K562 (cell line): Measurements from ENCODE around the gene EFHD2. TPM values are rescaled to one million over a fixed set of nuclear protein-coding genes. Genes with fewer than 3 reads are reported as not detected.
A peak's percentile ranks its signal among the peaks of the same experiment; 100 is the strongest.

ENCODE experiments used
- ATAC-seq: fragments of 200-7000 bp; cut with Tn5 transposase; 3 replicates; pipeline ENCODE4 v1.9.1; 2020; ENCODE audit warnings: moderate library complexity
- BruUV-seq: library from RNA; stranded (reverse); fragments of 400-500 nt; replicated peaks from 2 replicates; lab custom pipeline; 2021; lab: Mats Ljungman, UMichigan
- CTCF ChIA-PET: fragments of 300-600 bp; formaldehyde crosslinking; extraction: SDS; loops from one replicate; lab custom pipeline; 2021; ENCODE audit warnings: low intra/inter-chr PET ratio; lab: Yijun Ruan, JAX
- POLR2A ChIA-PET: fragments of 300-600, 350-650 bp; sonication (Branson Sonifier 250); formaldehyde crosslinking; extraction: SDS; loops from one replicate; lab custom pipeline; 2021; ENCODE audit warnings: antibody characterized with exemption, inconsistent platforms; lab: Yijun Ruan, JAX
- DNase-seq, 4 experiments: peaks; one replicate each; pipeline versions ENCODE4 v3.0.0 to v3.0.0-alpha.2; 2011 to 2018; ENCODE audit warnings: low spot score in 3 of 4, mixed read lengths in 3 of 4; ENCODE audit errors: extremely low read depth in 1 of 4
- FAIRE-seq: peaks from 2 replicates; lab custom pipeline; 2011; peaks lifted over from hg19 to GRCh38; lab: Jason Lieb, UNC
- H2AFZ ChIP-seq: 2 replicates; pipeline ENCODE4 v1.6.0; 2011; ENCODE audit warnings: low read depth, low read length, control low read depth, inconsistent platforms
- H3K27ac ChIP-seq: fragments of 200-600 bp; 3 replicates; pipeline ENCODE4 v1.8.0; 2011; ENCODE audit warnings: low read depth, mild to moderate bottlenecking, control low read depth, inconsistent platforms, low read length, moderate library complexity, mixed read lengths; ENCODE audit errors: extremely low read depth
- H3K27me3 ChIP-seq, 2 experiments: fragments of 300-600 bp in 1 of 2; 2 replicates in 1 of 2; 3 replicates in 1 of 2; pipeline versions ENCODE4 v1.6.0 to v1.8.0; 2011; ENCODE audit warnings: inconsistent platforms in 2 of 2, low read length in 2 of 2, mild to moderate bottlenecking in 1 of 2, mixed read lengths in 1 of 2, moderate library complexity in 1 of 2; ENCODE audit not compliant: control insufficient read depth in 2 of 2, insufficient read depth in 2 of 2
- H3K36me3 ChIP-seq: fragments of 300-600 bp; 3 replicates; pipeline ENCODE4 v1.8.0; 2011; ENCODE audit warnings: mild to moderate bottlenecking, low read length, inconsistent platforms; ENCODE audit not compliant: control insufficient read depth, insufficient read depth
- H3K4me1 ChIP-seq, 2 experiments: fragments of 200-600 bp in 1 of 2; replicated peaks in 1 of 2; 2 replicates in 1 of 2; 3 replicates in 1 of 2; pipeline versions ENCODE4 v1.5.1 to v1.8.0; 2011; ENCODE audit warnings: inconsistent platforms in 2 of 2, low read length in 2 of 2, mild to moderate bottlenecking in 1 of 2, mixed read lengths in 1 of 2, moderate library complexity in 1 of 2; ENCODE audit not compliant: control insufficient read depth in 2 of 2, insufficient read depth in 2 of 2
- H3K4me2 ChIP-seq: 2 replicates; pipeline ENCODE4 v1.6.1; 2011; ENCODE audit warnings: low read length, control low read depth, inconsistent platforms, mixed read lengths; ENCODE audit not compliant: insufficient read depth
- H3K4me3 ChIP-seq: fragments of 200-600 bp; sonication (generic), shearing (Covaris generic); 2 replicates; pipeline ENCODE4 v1.5.1; 2016; ENCODE audit warnings: control low read depth, inconsistent platforms
- H3K79me2 ChIP-seq: fragments of 200-600 bp; 3 replicates; pipeline ENCODE4 v1.8.0; 2011; ENCODE audit warnings: low read length, inconsistent platforms; ENCODE audit not compliant: control insufficient read depth, insufficient read depth
- H3K9ac ChIP-seq, 2 experiments: 2 replicates each; pipeline versions ENCODE4 v1.6.0 to v1.6.1; 2011; ENCODE audit warnings: low read depth in 2 of 2, low read length in 2 of 2, control low read depth in 1 of 2, inconsistent platforms in 1 of 2, mild to moderate bottlenecking in 1 of 2, mixed read lengths in 1 of 2; ENCODE audit not compliant: insufficient read depth in 1 of 2
- H3K9me1 ChIP-seq: one replicate; pipeline ENCODE4 v1.6.0; 2011; ENCODE audit warnings: inconsistent platforms, mild to moderate bottlenecking, low read length, moderate library complexity; ENCODE audit not compliant: control insufficient read depth, insufficient read depth
- H3K9me3 ChIP-seq: replicated peaks from 2 replicates; pipeline ENCODE4 v1.5.1; 2011; ENCODE audit warnings: low read depth, low read length, inconsistent platforms; ENCODE audit not compliant: control insufficient read depth, insufficient read depth
- H4K20me1 ChIP-seq: replicated peaks from 2 replicates; pipeline ENCODE4 v1.6.1; 2011; ENCODE audit warnings: low read length, inconsistent platforms, mixed read lengths; ENCODE audit not compliant: control insufficient read depth, insufficient read depth
- BRF1 ChIP-seq: IDR thresholded peaks from 3 replicates; pipeline ENCODE4 v1.6.1; 2011; ENCODE audit warnings: borderline replicate concordance, mild to moderate bottlenecking; ENCODE audit not compliant: insufficient read length; ENCODE audit errors: extremely low read depth
- CHD7 ChIP-seq: fragments of 200-600 bp; sonication (generic); IDR thresholded peaks from one replicate; pipeline ENCODE4 v1.6.1; 2012; ENCODE audit warnings: mild to moderate bottlenecking, low read depth, low read length, inconsistent platforms
- ESRRA ChIP-seq: fragments of 450-650 bp; IDR thresholded peaks from 2 replicates; pipeline ENCODE4 v1.6.1; 2014; ENCODE audit warnings: low read depth, mild to moderate bottlenecking, moderate library complexity, borderline replicate concordance
- GATAD2B ChIP-seq: fragments of 450-650 bp; IDR thresholded peaks from 2 replicates; pipeline ENCODE4 v1.6.1; 2017; ENCODE audit warnings: mild to moderate bottlenecking, borderline replicate concordance
- PHB2 ChIP-seq: fragments of 450-650 bp; IDR thresholded peaks from 2 replicates; pipeline ENCODE4 v1.6.1; 2017; ENCODE audit warnings: low read depth
- WGBS: fragments of 100-300 bp; shearing (Covaris generic); methylation state at CpG from one replicate; pipeline ENCODE4 v1.1.6; 2016; ENCODE audit warnings: low coverage, mixed read lengths; ENCODE audit not compliant: insufficient coverage; ENCODE audit errors: missing lambda C conversion rate; 5-methylcytosine and 5-hydroxymethylcytosine counted together
- in situ Hi-C: fragments of 300-500 bp; cut with MboI; formaldehyde crosslinking; loops from 4 replicates; pipeline ENCODE4 v1.15.0; 2018; ENCODE audit warnings: inconsistent platforms, mixed read lengths
- intact Hi-C: fragments of 100-400 bp; cut with micrococcal nuclease; formaldehyde crosslinking; loops from 2 replicates; pipeline ENCODE4 v1.14.2; 2022
- polyA plus RNA-seq, 8 experiments: library from polyadenylated mRNA; depleted of rRNA in 4 of 8; stranded (reverse) in 5 of 8; unstranded in 3 of 8; fragments of >200 nt; fragmentation: Nextera tagmentation in 2 of 8; fragmentation: Illumina TruSeq in 1 of 8; extraction: Ambion mirVana in 2 of 8; extraction: Trizol in 1 of 8; gene quantifications; 2 replicates each; pipeline versions ENCODE4 v1.2.1 to v1.2.3, GENCODE V29; 2011 to 2014; ENCODE audit warnings: inconsistent platforms in 1 of 8, missing spikeins in 1 of 8
- total RNA-seq, 7 experiments: library from RNA; depleted of rRNA in 6 of 7; stranded (reverse); fragments of >200 nt in 6 of 7; fragmentation: Illumina TruSeq in 2 of 7; extraction: Trizol in 2 of 7; gene quantifications; 2 replicates each; pipeline versions ENCODE4 v1.2.1 to v1.2.3, GENCODE V29; 2011 to 2021; ENCODE audit warnings: low replicate concordance in 1 of 7

EFHD2 gene
- total and polyA plus RNA-seq, 9 of the 15 experiments (the other 6 are each of a cell fraction or from before 2014, with no cell fraction given), result 1.7 to 73.5 (median 25.2) TPM

- Histone ChIP-seq H3K4me1 (peaks cover 7 to 17% of the 10 kb centered on the region in 2 experiments; a peak in 4 of 5 replicates), H3K9me1 (no peaks in the 10 kb centered on the region), H3K27me3 (no peaks in the 10 kb centered on the region), H2AFZ (no peak overlapping the region), H3K79me2 (no peaks in the 10 kb centered on the region), H3K36me3 (no peaks in the 10 kb centered on the region), H3K4me3 (no peak overlapping the region), H3K4me2 (no peak overlapping the region), H3K27ac (no peak overlapping the region), H3K9me3 (no peaks in the 10 kb centered on the region), H3K9ac (peak overlapping the region in 1 of 2 experiments; percentile 33; a peak in 2 of 4 replicates), H4K20me1 (no peaks in the 10 kb centered on the region)
- ATAC-seq (no peak), DNase-seq (no peak), FAIRE-seq (no peak)
- intact Hi-C loops, result no loop called here
- in situ Hi-C loops, result no loop called here
- BruUV-seq, result no TSS peak
- ChIA-PET CTCF (no interaction called here), POLR2A (interaction anchor here (0.6 to 2.2 kb wide), 3 partner anchors 11 to 339 kb away, joined by 3 to 12 read pairs (median 5); no protein-coding TSS in a partner anchor)
- 69% methylated on average over 5 of the region's 5 CpGs for WGBS
- no peak for TF ChIP-seq PHB2
- no peak for TF ChIP-seq BRF1
- no peak for TF ChIP-seq ESRRA
- TF ChIP-seq GATAD2B, result no peak
- TF ChIP-seq CHD7, result no peak
Observed at GRCh38 chr1:15443281-15443680, 33.6 kb downstream of the EFHD2 start.
